Osteoblast (primary cell): ENCODE results near the gene DNAH8. TPM values are rescaled to one million over a fixed set of nuclear protein-coding genes. Genes with fewer than 3 reads are reported as not detected.

Experiments
- DNase-seq: peaks from one replicate; pipeline ENCODE4 v3.0.0; 2011; ENCODE audit warnings: low spot score, mixed read lengths; ENCODE audit not compliant: insufficient read length; ENCODE audit errors: missing footprints
- H2AFZ ChIP-seq: 2 replicates; pipeline ENCODE4 v1.6.0; 2011; ENCODE audit warnings: mild to moderate bottlenecking, low read length
- H3K27ac ChIP-seq: 2 replicates; pipeline ENCODE4 v1.5.1; 2011; ENCODE audit warnings: mild to moderate bottlenecking, low read depth, low read length, moderate library complexity
- H3K27me3 ChIP-seq: 2 replicates; pipeline ENCODE4 v1.6.0; 2012; ENCODE audit warnings: mild to moderate bottlenecking, control low read depth, inconsistent platforms, low read length, moderate library complexity; ENCODE audit not compliant: insufficient read depth
- H3K36me3 ChIP-seq: 2 replicates; pipeline ENCODE4 v1.5.1; 2011; ENCODE audit warnings: mild to moderate bottlenecking, low read length, control low read depth, moderate library complexity; ENCODE audit not compliant: insufficient read depth
- H3K4me1 ChIP-seq: 2 replicates; pipeline ENCODE4 v1.5.1; 2011; ENCODE audit warnings: mild to moderate bottlenecking, low read length, control low read depth, moderate library complexity; ENCODE audit not compliant: insufficient read depth
- H3K4me2 ChIP-seq: 2 replicates; pipeline ENCODE4 v1.6.0; 2011; ENCODE audit warnings: mild to moderate bottlenecking, low read length; ENCODE audit not compliant: insufficient read depth
- H3K4me3 ChIP-seq: fragments of 200-600 bp; sonication (generic); 3 replicates; pipeline ENCODE4 v1.5.1; 2012; ENCODE audit warnings: mild to moderate bottlenecking, low read length, inconsistent platforms; ENCODE audit not compliant: insufficient read depth
- H3K79me2 ChIP-seq: 2 replicates; pipeline ENCODE4 v1.6.0; 2012; ENCODE audit warnings: mild to moderate bottlenecking, low read length, control low read depth, inconsistent platforms; ENCODE audit not compliant: insufficient read depth
- H3K9me3 ChIP-seq: 2 replicates; pipeline ENCODE4 v1.5.1; 2011; ENCODE audit warnings: low read depth, low read length, control low read depth
- H4K20me1 ChIP-seq: 2 replicates; pipeline ENCODE4 v1.6.0; 2012; ENCODE audit warnings: mild to moderate bottlenecking, low read length, control low read depth; ENCODE audit not compliant: insufficient read depth
- CTCF ChIP-seq: IDR thresholded peaks from 2 replicates; pipeline ENCODE4 v1.5.1; 2011; ENCODE audit warnings: mild to moderate bottlenecking, low read depth, low read length, moderate library complexity; ENCODE audit errors: extremely low read depth
- total RNA-seq: library from RNA; depleted of rRNA; stranded (reverse); fragments of >200 nt; gene quantifications from 2 replicates; pipeline ENCODE4 v1.2.3, GENCODE V29; 2012

DNAH8 gene
- total RNA-seq, 1 donor: 0.36 TPM

GRCh38 chr6:38724343-38724742 lies 9.2 kb downstream of the DNAH8 start:
- TF ChIP-seq CTCF: no peak
- Histone ChIP-seq H3K4me1 (no peaks in the 10 kb centered on the region), H3K27me3 (no peaks in the 10 kb centered on the region), H3K36me3 (no peaks in the 10 kb centered on the region), H3K4me3 (no peak overlapping the region), H2AFZ (no peak overlapping the region), H3K27ac (no peak overlapping the region), H3K4me2 (no peak overlapping the region), H3K79me2 (no peaks in the 10 kb centered on the region), H3K9me3 (no peaks in the 10 kb centered on the region), H4K20me1 (no peaks in the 10 kb centered on the region)
- no peak for DNase-seq

GRCh38 chr6:38725414-38726183 lies 10.5 kb downstream of the DNAH8 start:
- Histone ChIP-seq H3K4me2 (no peak overlapping the region), H2AFZ (no peak overlapping the region), H3K36me3 (no peaks in the 10 kb centered on the region), H3K9me3 (no peaks in the 10 kb centered on the region), H3K27me3 (no peaks in the 10 kb centered on the region), H4K20me1 (no peaks in the 10 kb centered on the region), H3K4me3 (no peak overlapping the region), H3K4me1 (no peaks in the 10 kb centered on the region), H3K79me2 (no peaks in the 10 kb centered on the region), H3K27ac (no peak overlapping the region)
- TF ChIP-seq CTCF: no peak
- no peak for DNase-seq

- Histone ChIP-seq H3K9me3 (no peaks in the 10 kb centered on the region), H3K36me3 (no peaks in the 10 kb centered on the region), H3K4me2 (no peak overlapping the region), H2AFZ (no peak overlapping the region), H4K20me1 (no peaks in the 10 kb centered on the region), H3K4me3 (no peak overlapping the region), H3K79me2 (no peaks in the 10 kb centered on the region), H3K4me1 (no peaks in the 10 kb centered on the region), H3K27me3 (peaks cover 5% of the 10 kb centered on the region), H3K27ac (no peak overlapping the region)
- DNase-seq: no peak
- no peak for TF ChIP-seq CTCF
Observed at GRCh38 chr6:38728203-38728602, 13.1 kb downstream of the DNAH8 start.

GRCh38 chr6:38730140-38730862 lies 15.2 kb downstream of the DNAH8 start:
- Histone ChIP-seq H2AFZ (no peak overlapping the region), H3K79me2 (no peaks in the 10 kb centered on the region), H3K27me3 (peaks cover 5% of the 10 kb centered on the region), H3K4me3 (no peak overlapping the region), H3K4me1 (no peaks in the 10 kb centered on the region), H3K36me3 (no peaks in the 10 kb centered on the region), H3K27ac (no peak overlapping the region), H4K20me1 (no peaks in the 10 kb centered on the region), H3K9me3 (no peaks in the 10 kb centered on the region), H3K4me2 (no peak overlapping the region)
- DNase-seq: no peak
- TF ChIP-seq CTCF: no peak
